ENCODE data around the gene LRP5.

LRP5 gene

GRCh38 chr11:68303083-68303482 lies 9.3 kb upstream of the LRP5 start:
- no peak for DNase-seq (ENCODE audit: low read depth)
- no peak for TF ChIP-seq CTCF (conservative IDR thresholded peaks at IDR 0.05; ENCODE audit: low read depth, low read length)
- H3K4me3 ChIP-seq (ENCODE audit: low read depth, low read length) = no peak overlapping the region

GRCh38 chr11:68303982-68304780 lies 8.2 kb upstream of the LRP5 start:
- no peak overlapping the region for H3K4me3 ChIP-seq (ENCODE audit: low read depth, low read length)
- DNase-seq (ENCODE audit: low read depth) = no peak
- no peak for TF ChIP-seq CTCF (conservative IDR thresholded peaks at IDR 0.05; ENCODE audit: low read depth, low read length)

GRCh38 chr11:68306636-68307035 lies 5.8 kb upstream of the LRP5 start:
- DNase-seq (ENCODE audit: low read depth) = no peak
- no peak for TF ChIP-seq CTCF (conservative IDR thresholded peaks at IDR 0.05; ENCODE audit: low read depth, low read length)
- H3K4me3 ChIP-seq (ENCODE audit: low read depth, low read length) = no peak overlapping the region

- TF ChIP-seq CTCF (conservative IDR thresholded peaks at IDR 0.05; ENCODE audit: low read depth, low read length) = no peak
- no peak overlapping the region for H3K4me3 ChIP-seq (ENCODE audit: low read depth, low read length)
- no peak for DNase-seq (ENCODE audit: low read depth)
These were observed 4.3 kb upstream of the LRP5 start for GRCh38 chr11:68308068-68308467.

GRCh38 chr11:68309621-68310185 lies 2.7 kb upstream of the LRP5 start:
- DNase-seq (ENCODE audit: low read depth) = no peak
- no peak for TF ChIP-seq CTCF (conservative IDR thresholded peaks at IDR 0.05; ENCODE audit: low read depth, low read length)
- H3K4me3 ChIP-seq (ENCODE audit: low read depth, low read length) = no peak overlapping the region

- TF ChIP-seq CTCF (conservative IDR thresholded peaks at IDR 0.05; ENCODE audit: low read depth, low read length) = no peak
- peak overlapping the region; percentile 59 for H3K4me3 ChIP-seq (ENCODE audit: low read depth, low read length)
- DNase-seq (ENCODE audit: low read depth) = no peak
These were observed 953 bp upstream of the LRP5 start for GRCh38 chr11:68311160-68312116.

Data from choroid plexus epithelial cell (primary cell).